NCI-H2171 treated with DMSO at 0.1 percent for 48 hours (cell line): ENCODE data around the gene SMO.
A peak's percentile ranks its signal among the peaks of the same experiment; 100 is the strongest.
"Not testable (repeated sequence)": the region's sequence is repeated elsewhere in the genome, so short reads cannot be mapped to it uniquely, and the experiment has no call there.

ENCODE experiments used
- DNase-seq: peaks from one replicate; lab custom pipeline; 2025; lab: John Stamatoyannopoulos, UW

SMO gene

DNA sequence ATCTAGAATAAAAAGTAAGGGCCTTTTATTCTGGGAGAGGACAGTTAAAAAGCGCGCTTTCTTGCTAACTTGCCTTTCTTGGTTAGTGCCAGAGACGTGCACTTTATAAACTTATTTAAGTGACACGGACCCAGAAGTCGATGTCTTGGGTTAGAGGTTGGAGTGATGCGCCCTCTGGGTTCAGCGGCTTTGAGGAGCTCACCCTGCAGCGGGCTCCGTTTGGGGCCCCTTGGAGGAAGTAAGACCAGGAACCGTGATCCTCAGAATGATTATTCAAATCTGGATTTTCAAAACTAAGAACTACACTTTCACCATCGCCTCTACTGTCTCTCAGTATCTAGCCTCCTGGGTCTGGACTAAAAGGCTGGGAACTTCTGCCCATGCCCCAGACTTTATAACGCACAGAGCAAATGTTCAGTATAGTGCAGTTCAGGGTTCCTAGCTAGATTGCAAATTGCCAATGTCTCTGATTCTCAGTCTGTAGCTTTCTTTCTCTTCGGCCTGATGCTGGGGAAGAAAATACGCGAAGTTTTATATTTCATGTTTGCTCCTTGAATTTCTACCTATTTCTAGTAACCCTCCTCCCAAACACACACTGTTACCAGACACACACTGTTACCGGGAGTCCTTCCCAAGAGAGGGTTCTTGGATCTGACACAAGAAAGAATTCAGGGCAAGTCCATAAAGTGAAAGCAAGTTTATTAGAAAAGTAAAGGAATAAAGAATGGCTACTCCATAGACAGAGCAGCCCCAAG is 18.6 kb upstream of the SMO start:
- DNase-seq, result peak; percentile 10

DNA sequence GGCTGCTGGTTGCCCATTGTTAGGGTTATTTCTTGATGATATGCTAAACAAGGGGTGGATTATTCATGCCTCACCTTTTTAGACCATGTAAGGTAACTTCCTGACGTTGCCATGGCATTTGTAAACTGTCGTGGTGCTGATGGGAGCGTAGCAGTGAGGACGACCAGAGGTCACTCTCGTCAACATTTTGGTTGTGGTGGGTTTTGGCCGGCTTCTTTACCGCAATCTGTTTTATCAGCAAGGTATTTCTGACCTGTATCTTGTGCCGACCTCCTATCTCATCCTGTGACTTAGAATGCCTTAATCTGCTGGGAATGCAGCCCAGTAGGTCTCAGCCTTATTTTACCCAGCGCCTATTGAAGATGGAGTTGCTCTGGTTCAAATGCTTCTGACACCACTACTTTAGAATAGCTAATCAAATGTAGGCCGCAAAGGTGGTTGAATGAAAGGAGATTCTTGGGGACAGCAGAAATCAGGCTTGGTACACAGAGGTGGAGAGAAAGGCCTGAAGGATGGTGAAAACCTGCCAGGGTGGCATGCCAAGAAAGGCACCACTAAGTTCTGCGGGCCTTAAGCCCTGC is 17.9 kb upstream of the SMO start:
- no peak for DNase-seq

GRCh38 chr7:129173861-129174260 is 14.6 kb upstream of the SMO start:
- not testable (repeated sequence) for DNase-seq

DNA sequence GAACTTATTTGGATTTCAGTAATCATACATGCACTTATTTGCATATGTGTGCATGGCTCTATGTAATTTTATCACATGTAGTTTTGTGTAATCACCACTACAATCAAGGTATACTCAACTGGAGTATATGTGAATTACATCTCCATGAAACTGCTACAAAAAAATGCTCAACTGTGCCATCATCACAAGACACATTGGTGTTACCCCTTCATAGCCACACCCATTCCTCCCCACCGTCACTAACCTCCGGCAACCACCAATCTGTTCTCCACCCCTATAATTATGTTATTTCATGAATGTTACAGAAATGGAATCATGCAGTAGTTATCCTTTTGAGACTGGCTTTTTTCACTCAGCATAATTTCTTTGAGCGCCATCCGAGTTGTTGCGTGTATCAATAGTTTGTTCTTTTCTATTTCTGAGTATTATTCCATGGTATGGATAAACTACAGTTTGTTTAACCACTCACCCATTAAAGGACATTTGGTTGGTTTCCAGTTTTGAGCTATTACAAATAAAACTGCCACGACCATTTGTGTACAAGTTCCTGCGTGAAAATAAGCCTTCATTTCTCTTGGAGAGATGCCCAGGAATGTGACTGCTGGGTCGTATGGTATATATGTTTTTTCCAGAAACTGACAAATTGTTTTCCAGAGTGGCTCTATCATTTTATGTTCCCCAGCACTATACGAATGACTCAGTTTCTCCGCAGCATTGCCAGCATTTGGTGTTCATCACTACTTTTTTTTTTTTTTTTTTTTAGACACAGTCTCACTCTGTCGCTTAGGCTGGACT is 11.3 kb upstream of the SMO start:
- peak; percentile 28 for DNase-seq

DNA sequence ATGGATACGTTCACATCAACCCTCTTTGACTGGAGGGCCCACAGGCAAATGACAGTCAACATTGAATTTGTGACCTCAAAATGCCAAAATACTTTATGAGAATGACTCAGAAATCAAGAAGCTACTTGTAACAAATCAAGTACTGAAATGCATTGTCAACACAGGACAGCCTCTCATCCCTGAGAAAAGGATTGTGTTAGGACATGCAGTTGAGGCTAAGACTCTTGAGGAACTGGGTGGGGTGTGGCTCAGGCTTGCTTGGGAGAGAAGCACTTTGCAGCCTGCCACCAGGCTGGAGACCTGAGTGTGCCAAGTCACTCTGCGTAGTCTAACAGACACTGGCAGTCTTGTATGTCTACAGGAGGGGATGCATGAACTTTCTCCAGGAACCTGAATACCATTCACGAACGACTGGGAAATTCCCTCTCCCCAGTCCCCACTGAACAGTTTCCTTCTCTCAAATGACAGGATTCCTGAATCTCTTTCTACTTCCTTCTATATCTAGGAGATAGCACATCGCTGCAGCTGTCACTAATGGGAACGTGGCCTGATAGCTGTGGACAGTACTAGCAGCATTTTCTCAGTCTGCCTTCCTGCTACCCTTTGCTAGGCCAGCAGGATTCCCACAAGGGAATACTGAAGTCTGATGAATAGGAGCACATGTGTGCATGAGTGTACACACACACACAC is 3.3 kb upstream of the SMO start:
- DNase-seq, result no peak

DNA sequence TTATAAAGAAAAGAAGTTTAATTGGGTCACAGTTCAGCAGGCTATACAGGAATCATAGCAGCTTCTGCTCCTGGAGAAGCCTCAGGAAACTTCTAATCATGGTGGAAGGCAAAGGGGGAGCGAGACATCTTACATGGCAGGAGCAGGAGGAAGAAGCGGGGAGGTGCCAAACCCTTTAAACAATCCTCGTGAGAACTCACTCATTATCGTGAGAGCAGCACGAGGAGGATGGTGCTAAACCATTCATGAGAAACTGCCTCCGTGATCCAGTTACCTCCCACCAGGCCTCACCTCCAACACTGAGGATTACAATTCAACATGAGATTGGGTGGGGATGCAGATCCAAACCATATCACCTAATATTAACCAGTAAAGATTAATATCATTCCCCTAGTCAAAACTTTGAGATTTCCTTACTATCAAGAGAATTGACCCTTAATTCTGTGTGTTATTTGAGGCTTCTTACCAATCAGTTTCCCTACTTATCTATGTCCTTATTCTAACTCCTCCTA is 1.6 kb upstream of the SMO start:
- DNase-seq, result no peak

GRCh38 chr7:129187681-129188371 is 607 bp upstream of the SMO start:
- peak; percentile 34 for DNase-seq

- DNase-seq, result no peak
Observed at GRCh38 chr7:129188892-129189660, 643 bp downstream of the SMO start.

DNA sequence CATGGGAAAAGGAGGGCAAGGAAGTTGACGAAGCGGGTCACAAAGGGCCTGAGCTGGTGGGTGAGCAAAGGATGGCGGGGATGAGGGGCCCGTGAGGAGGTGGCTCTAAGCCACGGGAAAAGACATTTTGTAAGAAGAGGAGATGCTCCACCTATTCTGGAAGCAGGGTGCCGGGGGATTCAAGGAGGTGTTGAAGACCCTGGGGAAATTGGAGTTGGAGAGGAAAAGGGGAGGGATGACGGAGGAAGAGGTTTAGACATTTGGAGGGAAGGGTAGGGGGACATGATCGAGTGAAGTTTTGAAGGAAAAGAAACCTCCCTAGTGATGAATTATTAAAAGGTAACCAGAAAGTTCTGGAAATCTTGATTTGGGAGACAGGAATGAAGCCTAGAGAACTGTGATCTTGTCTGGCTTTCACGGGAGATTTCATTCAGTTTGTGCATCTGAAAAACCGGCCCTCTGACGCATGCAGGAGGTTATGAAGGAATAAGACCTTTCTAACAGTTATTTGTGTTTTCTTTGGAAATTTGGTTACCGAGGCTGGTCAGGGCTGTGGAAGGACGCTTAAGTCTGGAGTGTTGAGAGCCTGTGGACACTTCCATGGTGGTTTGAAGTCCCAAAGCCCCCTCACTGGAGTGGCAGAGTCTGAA is 1.4 kb downstream of the SMO start:
- DNase-seq, result no peak

GRCh38 chr7:129191272-129191671 is 2.8 kb downstream of the SMO start:
- DNase-seq, result no peak

DNA sequence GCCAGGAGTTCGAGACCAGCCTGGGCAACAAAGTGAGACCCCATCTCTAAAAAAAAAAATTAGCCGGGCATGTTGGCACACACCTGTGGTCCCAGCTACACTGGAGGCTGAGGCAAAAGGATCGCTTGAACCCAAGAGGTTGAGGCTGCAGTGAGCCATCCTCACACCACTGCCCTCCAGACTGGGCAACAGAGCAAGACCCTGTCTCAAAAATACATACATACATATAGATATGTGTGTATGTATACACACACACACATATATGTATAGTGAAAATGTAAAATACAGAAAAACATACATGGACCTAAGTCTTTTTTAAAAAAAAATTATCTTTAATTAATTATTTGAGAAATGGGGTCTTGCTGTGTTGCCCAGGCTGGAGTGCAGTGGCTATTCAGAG is 5.5 kb downstream of the SMO start:
- DNase-seq, result no peak

GRCh38 chr7:129197771-129198170 is 9.3 kb downstream of the SMO start:
- DNase-seq, result no peak

DNA sequence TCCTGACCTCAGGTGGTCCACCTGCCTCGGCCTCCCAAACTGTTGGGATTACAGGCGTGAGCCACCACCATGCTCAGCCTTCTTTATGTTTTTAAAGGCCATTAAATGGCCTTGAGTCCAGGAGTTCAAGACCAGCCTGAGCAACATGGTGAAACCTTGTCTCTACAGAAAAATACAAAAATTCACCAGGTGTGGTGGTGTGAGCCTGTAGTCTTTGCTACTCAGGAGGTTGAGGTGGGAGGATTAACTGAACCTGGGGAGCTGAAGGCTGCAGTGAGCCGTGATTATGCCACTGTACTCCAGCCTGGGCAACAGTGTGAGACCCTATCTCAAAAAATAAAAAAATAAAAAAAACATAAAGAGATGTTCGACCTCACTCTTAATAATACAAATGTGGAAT is 11.0 kb downstream of the SMO start:
- DNase-seq, result no peak

- no peak for DNase-seq
Observed at GRCh38 chr7:129202058-129202777, 13.8 kb downstream of the SMO start.

GRCh38 chr7:129203050-129203741 is 14.8 kb downstream of the SMO start:
- no peak for DNase-seq

DNA sequence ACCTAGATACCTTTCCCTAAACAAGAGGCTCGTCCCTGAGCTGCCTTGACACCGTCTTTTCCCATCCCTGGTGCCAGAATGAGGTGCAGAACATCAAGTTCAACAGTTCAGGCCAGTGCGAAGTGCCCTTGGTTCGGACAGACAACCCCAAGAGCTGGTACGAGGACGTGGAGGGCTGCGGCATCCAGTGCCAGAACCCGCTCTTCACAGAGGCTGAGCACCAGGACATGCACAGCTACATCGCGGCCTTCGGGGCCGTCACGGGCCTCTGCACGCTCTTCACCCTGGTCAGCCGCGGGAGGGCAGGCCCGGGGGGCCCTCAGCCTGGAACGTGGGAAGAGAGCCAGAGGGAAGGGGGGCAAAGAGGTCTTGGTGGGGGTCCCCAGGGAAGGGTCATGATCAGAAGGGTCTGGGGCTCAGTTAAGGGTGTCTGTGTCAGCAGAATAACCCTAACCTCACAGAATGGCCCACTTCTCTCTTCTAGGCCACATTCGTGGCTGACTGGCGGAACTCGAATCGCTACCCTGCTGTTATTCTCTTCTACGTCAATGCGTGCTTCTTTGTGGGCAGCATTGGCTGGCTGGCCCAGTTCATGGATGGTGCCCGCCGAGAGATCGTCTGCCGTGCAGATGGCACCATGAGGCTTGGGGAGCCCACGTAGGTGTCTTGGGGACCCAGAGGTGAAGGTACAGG is 16.8 kb downstream of the SMO start:
- DNase-seq, result no peak

DNA sequence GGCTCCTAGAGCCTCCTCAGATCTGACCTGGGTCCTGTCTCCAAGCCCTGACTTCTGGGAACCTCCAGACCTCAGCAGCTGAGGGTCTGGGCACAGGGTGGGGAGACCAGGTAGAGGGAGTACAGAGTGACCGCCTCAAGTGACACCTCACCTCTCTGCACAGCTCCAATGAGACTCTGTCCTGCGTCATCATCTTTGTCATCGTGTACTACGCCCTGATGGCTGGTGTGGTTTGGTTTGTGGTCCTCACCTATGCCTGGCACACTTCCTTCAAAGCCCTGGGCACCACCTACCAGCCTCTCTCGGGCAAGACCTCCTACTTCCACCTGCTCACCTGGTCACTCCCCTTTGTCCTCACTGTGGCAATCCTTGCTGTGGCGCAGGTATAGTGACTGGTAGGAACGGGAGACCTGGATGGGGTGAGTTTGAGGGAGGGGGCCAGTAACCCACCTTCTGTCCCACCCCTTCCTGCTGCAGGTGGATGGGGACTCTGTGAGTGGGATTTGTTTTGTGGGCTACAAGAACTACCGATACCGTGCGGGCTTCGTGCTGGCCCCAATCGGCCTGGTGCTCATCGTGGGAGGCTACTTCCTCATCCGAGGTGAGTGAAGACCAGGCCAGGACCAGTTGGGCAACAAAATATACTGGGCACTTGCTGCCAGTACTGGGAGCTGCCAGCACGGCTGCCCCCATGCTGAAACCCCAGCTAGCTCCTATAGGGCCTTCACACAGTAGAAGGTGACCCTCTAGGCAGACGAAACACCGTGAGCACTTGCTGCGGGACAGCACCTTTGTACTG is 17.8 kb downstream of the SMO start:
- no peak for DNase-seq

DNA sequence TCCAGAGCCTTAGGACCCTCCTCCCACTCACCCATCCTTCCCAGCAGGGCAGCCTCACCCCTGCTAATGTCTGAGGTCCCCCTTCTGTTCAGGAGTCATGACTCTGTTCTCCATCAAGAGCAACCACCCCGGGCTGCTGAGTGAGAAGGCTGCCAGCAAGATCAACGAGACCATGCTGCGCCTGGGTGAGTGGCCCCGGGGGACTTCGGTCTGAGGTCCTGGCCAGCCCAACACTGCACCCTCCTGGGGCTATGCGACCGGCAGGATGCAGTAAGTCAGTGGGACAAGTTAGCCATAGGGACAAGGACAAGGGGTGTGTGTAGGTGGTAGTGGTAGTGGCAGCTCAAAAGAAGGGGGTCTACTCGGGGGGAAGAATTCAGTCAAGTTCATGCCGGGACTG is 20.2 kb downstream of the SMO start:
- no peak for DNase-seq
